Gastrocnemius medialis (tissue), 4 donors: ENCODE results near the gene PARD3. TPM values are rescaled to one million over a fixed set of nuclear protein-coding genes. Genes with fewer than 3 reads are reported as not detected.

Experiments used
- ATAC-seq, 2 donors: fragments of 150-250 bp; one replicate each; pipeline ENCODE4 v1.9.1; 2016
- DNase-seq, 2 donors: peaks; one replicate each; pipeline ENCODE4 v3.0.0-alpha.2; 2019
- H3K27ac ChIP-seq, 4 donors: fragments of 200-600 bp; sonication (generic); 1 replicate in 1 of 4; 2 replicates in 3 of 4; pipeline ENCODE4 v1.5.1; 2016 to 2018; ENCODE audit warnings: mild to moderate bottlenecking in 2 of 4, moderate library complexity in 1 of 4
- H3K27me3 ChIP-seq, 3 donors: fragments of 200-600 bp; sonication (generic) in 2 of 3; 1 replicate in 1 of 3; 2 replicates in 2 of 3; pipeline versions ENCODE4 v1.5.1 to v1.6.0; 2016 to 2019; ENCODE audit warnings: mild to moderate bottlenecking in 1 of 3, moderate library complexity in 1 of 3
- H3K36me3 ChIP-seq, 2 donors: fragments of 200-600 bp; sonication (generic) in 1 of 2; one replicate each; pipeline ENCODE4 v1.5.1; 2017 to 2018
- H3K4me1 ChIP-seq, 2 donors: fragments of 200-600 bp; sonication (generic) in 1 of 2; one replicate each; pipeline ENCODE4 v1.5.1; 2016 to 2017; ENCODE audit warnings: mild to moderate bottlenecking in 2 of 2
- H3K4me3 ChIP-seq, 4 donors: fragments of 200-600 bp; sonication (generic) in 3 of 4; 1 replicate in 1 of 4; 2 replicates in 3 of 4; pipeline ENCODE4 v1.5.1; 2016 to 2019; ENCODE audit warnings: mild to moderate bottlenecking in 2 of 4
- H3K9me3 ChIP-seq, 3 donors: fragments of 200-600 bp; sonication (generic) in 2 of 3; 1 replicate in 1 of 3; 2 replicates in 2 of 3; pipeline ENCODE4 v1.5.1; 2016 to 2019
- POLR2A ChIP-seq, 2 donors: fragments of 450-650 bp; IDR thresholded peaks; one replicate each; pipeline ENCODE4 v1.6.1; 2017; ENCODE audit warnings: antibody characterized with exemption in 2 of 2, mild to moderate bottlenecking in 2 of 2, moderate library complexity in 2 of 2
- in situ Hi-C, 4 donors: fragments of 200-750 bp; cut with MboI; loops; one replicate each; pipeline versions ENCODE4 v1.15.0 to v1.8.0; 2017; ENCODE audit warnings: low sequenced_read_pairs in 4 of 4
- intact Hi-C: fragments of 100-400 bp; cut with DNase I; formaldehyde crosslinking; loops from one replicate; pipeline ENCODE4 v1.15.1; 2023; ENCODE audit warnings: low total_unique reads
- total RNA-seq, 4 donors: library from RNA; depleted of rRNA; stranded (reverse); fragments of >200 nt; gene quantifications; one replicate each; pipeline versions ENCODE4 v1.1.0 to v1.2.3, GENCODE V29; 2016
- TF ChIP-seq, protein P1 (sequence below), 5 experiments: fragments of 450-650 bp in 3 of 5; fragments of 200-600 bp in 2 of 5; sonication (generic) in 2 of 5; IDR thresholded peaks in 4 of 5; conservative IDR thresholded peaks in 1 of 5; 1 replicate in 4 of 5; 2 replicates in 1 of 5; pipeline ENCODE4 v1.5.1; 2016 to 2019; ENCODE audit warnings: antibody characterized with exemption in 5 of 5, mild to moderate bottlenecking in 3 of 5, moderate library complexity in 3 of 5

Gene PARD3
- total RNA-seq, 4 donors from 2014 or later: 64.6 to 75.8 (median 68.3) TPM

DNA sequence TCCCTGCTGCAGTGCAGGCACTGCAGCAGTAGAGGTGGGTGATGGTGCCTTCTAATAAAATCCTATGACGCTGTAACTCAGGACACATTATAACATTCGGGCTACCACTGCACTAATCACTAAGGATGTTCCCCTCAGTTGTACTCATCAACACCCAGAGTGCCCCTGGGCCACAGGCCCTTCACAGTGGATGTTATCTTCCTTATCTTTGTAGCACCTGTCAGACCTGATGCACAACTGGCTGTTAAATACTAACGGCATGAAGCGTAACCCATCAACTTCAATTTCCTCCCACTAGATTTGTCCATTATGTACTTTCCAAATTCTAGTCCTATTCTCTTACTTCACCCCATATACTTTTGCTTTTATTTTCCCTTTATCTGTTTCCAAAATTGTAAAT lies 66.3 kb downstream of the PARD3 start:
- Histone ChIP-seq H3K4me1 (peaks cover 25 to 35% of the 10 kb centered on the region in 2 donors), H3K4me3 (no peak overlapping the region), H3K9me3 (no peaks in the 10 kb centered on the region), H3K27ac (no peak overlapping the region), H3K27me3 (no peaks in the 10 kb centered on the region), H3K36me3 (no peaks in the 10 kb centered on the region)
- no peak for ATAC-seq
- intact Hi-C loops: no loop called here
- in situ Hi-C loops: no loop called here
- TF ChIP-seq POLR2A (IDR thresholded peaks at IDR 0.05): no peak
- TF ChIP-seq, protein P1, sequence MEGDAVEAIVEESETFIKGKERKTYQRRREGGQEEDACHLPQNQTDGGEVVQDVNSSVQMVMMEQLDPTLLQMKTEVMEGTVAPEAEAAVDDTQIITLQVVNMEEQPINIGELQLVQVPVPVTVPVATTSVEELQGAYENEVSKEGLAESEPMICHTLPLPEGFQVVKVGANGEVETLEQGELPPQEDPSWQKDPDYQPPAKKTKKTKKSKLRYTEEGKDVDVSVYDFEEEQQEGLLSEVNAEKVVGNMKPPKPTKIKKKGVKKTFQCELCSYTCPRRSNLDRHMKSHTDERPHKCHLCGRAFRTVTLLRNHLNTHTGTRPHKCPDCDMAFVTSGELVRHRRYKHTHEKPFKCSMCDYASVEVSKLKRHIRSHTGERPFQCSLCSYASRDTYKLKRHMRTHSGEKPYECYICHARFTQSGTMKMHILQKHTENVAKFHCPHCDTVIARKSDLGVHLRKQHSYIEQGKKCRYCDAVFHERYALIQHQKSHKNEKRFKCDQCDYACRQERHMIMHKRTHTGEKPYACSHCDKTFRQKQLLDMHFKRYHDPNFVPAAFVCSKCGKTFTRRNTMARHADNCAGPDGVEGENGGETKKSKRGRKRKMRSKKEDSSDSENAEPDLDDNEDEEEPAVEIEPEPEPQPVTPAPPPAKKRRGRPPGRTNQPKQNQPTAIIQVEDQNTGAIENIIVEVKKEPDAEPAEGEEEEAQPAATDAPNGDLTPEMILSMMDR (IDR thresholded peaks at IDR 0.05 in 4 of 5, conservative IDR thresholded peaks at IDR 0.05 in 1 of 5): no peak
- no peak for DNase-seq

DNA sequence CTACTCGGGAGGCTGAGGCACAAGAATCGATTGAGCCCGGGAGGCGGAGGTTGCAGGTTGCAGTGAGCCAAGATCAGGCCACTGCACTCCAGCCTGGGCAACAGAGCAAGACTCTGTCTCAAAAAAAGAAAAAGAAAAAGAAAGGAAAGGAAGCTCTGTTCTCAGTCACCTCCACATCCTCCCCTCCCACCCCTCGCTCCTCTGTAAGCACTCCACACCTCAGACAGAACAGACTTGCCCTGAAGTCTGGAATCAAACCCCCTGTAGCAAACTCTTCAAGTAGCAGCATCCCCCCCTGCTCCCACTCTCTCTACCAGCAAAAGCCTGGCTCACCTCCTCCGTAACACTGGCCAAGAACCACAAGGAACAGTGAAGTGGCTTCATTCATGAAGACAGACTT lies 66.7 kb downstream of the PARD3 start:
- no peak for ATAC-seq
- TF ChIP-seq, protein P1 (IDR thresholded peaks at IDR 0.05 in 4 of 5, conservative IDR thresholded peaks at IDR 0.05 in 1 of 5): no peak
- TF ChIP-seq POLR2A (IDR thresholded peaks at IDR 0.05): no peak
- Histone ChIP-seq H3K36me3 (no peaks in the 10 kb centered on the region), H3K4me1 (peaks cover 21 to 35% of the 10 kb centered on the region in 2 donors), H3K4me3 (no peak overlapping the region), H3K27ac (no peak overlapping the region), H3K27me3 (no peaks in the 10 kb centered on the region), H3K9me3 (no peaks in the 10 kb centered on the region)
- no peak for DNase-seq
- intact Hi-C loops (no loop called here), in situ Hi-C loops (no loop called here)

DNA sequence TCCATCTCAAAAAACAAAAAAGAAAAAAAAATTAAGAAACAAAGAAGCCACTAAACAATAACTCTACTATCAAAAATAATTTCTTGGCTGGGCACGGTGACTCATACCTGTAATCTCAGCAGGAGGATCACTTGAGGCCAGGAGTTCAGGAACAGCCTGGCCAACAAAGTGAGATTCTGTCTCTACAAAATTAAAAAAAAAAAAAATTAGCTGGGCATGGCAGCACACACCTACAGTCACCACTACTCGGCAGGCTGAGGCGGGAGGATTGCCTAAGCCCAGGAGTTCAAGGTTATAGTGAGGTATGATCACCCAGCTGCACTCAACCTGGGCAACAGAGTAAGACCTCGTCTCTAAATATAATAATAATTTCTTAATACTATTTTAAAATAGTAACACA lies 69.0 kb downstream of the PARD3 start:
- peaks cover 10 to 45% of the 10 kb centered on the region in 2 donors for H3K4me1 ChIP-seq
- in situ Hi-C loops: no loop called here
- TF ChIP-seq, protein P1 (IDR thresholded peaks at IDR 0.05 in 4 of 5, conservative IDR thresholded peaks at IDR 0.05 in 1 of 5): no peak
- TF ChIP-seq POLR2A (IDR thresholded peaks at IDR 0.05): no peak
- H3K4me3 ChIP-seq: no peak overlapping the region
- DNase-seq (no peak), ATAC-seq (peak in 1 of 2 donors; percentile 23)
- intact Hi-C loops: no loop called here
- H3K9me3 ChIP-seq: no peaks in the 10 kb centered on the region
- H3K27ac ChIP-seq: no peak overlapping the region
- no peaks in the 10 kb centered on the region for H3K36me3 ChIP-seq
- H3K27me3 ChIP-seq: no peaks in the 10 kb centered on the region

DNA sequence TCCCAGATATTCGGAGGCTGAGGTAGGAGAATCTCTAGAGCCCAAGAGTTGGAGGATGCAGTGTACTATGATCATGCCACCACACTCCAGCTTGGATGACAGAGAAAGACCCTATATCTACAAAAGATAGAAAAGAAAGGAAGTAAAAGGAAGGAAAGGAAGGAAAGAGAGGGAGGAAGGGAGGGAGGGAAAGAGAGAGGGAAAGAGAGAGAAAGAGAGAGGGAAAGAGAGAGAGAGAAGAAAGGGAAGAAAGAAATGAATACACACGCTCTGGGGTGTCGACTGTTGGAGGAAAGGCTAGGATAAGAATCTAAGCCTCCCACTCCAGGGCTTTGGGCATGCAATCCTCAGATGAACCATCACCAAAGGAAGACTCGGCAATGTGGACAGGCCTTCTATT lies 69.9 kb downstream of the PARD3 start:
- in situ Hi-C loops (no loop called here), intact Hi-C loops (no loop called here)
- Histone ChIP-seq H3K4me3 (no peak overlapping the region), H3K4me1 (peaks cover 17 to 52% of the 10 kb centered on the region in 2 donors), H3K36me3 (no peaks in the 10 kb centered on the region), H3K9me3 (no peaks in the 10 kb centered on the region), H3K27ac (peak overlapping the region in 1 of 4 donors; percentile 92), H3K27me3 (no peaks in the 10 kb centered on the region)
- TF ChIP-seq, protein P1 (IDR thresholded peaks at IDR 0.05 in 4 of 5, conservative IDR thresholded peaks at IDR 0.05 in 1 of 5): no peak
- TF ChIP-seq POLR2A (IDR thresholded peaks at IDR 0.05): no peak
- ATAC-seq (no peak), DNase-seq (no peak)

DNA sequence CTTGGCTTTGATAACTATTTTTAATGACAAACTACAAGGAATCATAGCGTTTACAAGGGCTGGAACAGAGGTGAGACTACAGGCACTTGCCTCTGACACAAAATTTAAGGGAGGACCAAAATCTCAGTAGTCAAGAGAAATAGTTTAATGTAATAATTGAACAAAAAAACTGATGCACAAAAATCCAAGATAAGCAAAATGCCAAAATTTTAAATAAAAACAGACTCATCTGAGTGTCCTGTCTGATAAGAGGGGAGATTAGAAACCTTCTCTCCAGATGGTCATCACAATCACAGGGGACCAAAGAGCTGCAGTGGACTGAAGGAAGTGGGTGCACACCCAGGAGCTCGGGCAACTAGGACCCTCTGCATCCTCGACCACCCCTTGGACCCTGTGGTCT lies 70.5 kb downstream of the PARD3 start:
- Histone ChIP-seq H3K36me3 (no peaks in the 10 kb centered on the region), H3K27me3 (no peaks in the 10 kb centered on the region), H3K9me3 (no peaks in the 10 kb centered on the region), H3K27ac (peak overlapping the region; percentile 72 to 92 (median 74)), H3K4me3 (no peak overlapping the region), H3K4me1 (peaks cover 23 to 58% of the 10 kb centered on the region in 2 donors)
- DNase-seq (no peak), ATAC-seq (no peak)
- in situ Hi-C loops: no loop called here
- intact Hi-C loops: loop anchor here (5.0 kb wide), 1 partner anchor 38 kb away; no protein-coding TSS in a partner anchor
- no peak for TF ChIP-seq POLR2A (IDR thresholded peaks at IDR 0.05)
